Measurements from ENCODE around the gene TRIM5.

- TF ChIP-seq CTCF (IDR thresholded peaks at IDR 0.05) = no peak
- TF ChIP-seq POLR2A (IDR thresholded peaks at IDR 0.05) = no peak
Observed at GRCh38 chr11:5696210-5696609, 11.3 kb upstream of the TRIM5 start.
